Kidney (tissue), 14 donors: ENCODE data around the gene ATCAY. TPM values are rescaled to one million over a fixed set of nuclear protein-coding genes. Genes with fewer than 3 reads are reported as not detected.
"Not testable (repeated sequence)": the region's sequence is repeated elsewhere in the genome, so short reads cannot be mapped to it uniquely, and the experiment has no call there.

Source experiments
- DNase-seq, 5 donors: peaks; one replicate each; pipeline ENCODE4 v3.0.0-alpha.2; 2013 to 2020
- FAIRE-seq: peaks from 2 replicates; lab custom pipeline; 2012; peaks lifted over from hg19 to GRCh38; lab: Jason Lieb, UNC
- H3K27ac ChIP-seq, 2 donors: one replicate each; pipeline ENCODE4 v1.7.0; 2013; ENCODE audit warnings: low read depth in 2 of 2, low read length in 2 of 2, inconsistent platforms in 1 of 2
- H3K27me3 ChIP-seq: one replicate; pipeline ENCODE4 v1.7.1; 2013; ENCODE audit warnings: low read length, inconsistent platforms; ENCODE audit not compliant: control insufficient read depth, insufficient read depth
- H3K36me3 ChIP-seq, 3 donors: one replicate each; pipeline versions ENCODE4 v1.7.0 to v1.7.1; 2013; ENCODE audit warnings: low read length in 3 of 3, control low read depth in 1 of 3, inconsistent platforms in 1 of 3; ENCODE audit not compliant: insufficient read depth in 3 of 3, control insufficient read depth in 2 of 3
- H3K4me1 ChIP-seq, 3 donors: one replicate each; pipeline versions ENCODE4 v1.7.0 to v1.7.1; 2013; ENCODE audit warnings: low read length in 3 of 3, inconsistent platforms in 1 of 3, low read depth in 1 of 3; ENCODE audit not compliant: control insufficient read depth in 2 of 3, insufficient read depth in 2 of 3
- H3K4me3 ChIP-seq, 3 donors: one replicate each; pipeline versions ENCODE4 v1.7.0 to v1.8.1; 2013; ENCODE audit warnings: low read length in 3 of 3, control low read depth in 1 of 3, inconsistent platforms in 1 of 3
- H3K9ac ChIP-seq, 3 donors: one replicate each; pipeline versions ENCODE4 v1.7.0 to v1.7.1; 2013; ENCODE audit warnings: low read length in 3 of 3, control low read depth in 1 of 3, inconsistent platforms in 1 of 3
- H3K9me3 ChIP-seq, 3 donors: one replicate each; pipeline versions ENCODE4 v1.7.0 to v1.7.1; 2013; ENCODE audit warnings: low read length in 3 of 3, control low read depth in 1 of 3, inconsistent platforms in 1 of 3; ENCODE audit not compliant: control insufficient read depth in 2 of 3, insufficient read depth in 1 of 3
- CTCF ChIP-seq: IDR thresholded peaks from 3 replicates; pipeline ENCODE4 v1.5.1; 2012; ENCODE audit warnings: mild to moderate bottlenecking, moderate library complexity, borderline replicate concordance; ENCODE audit not compliant: insufficient read depth; ENCODE audit errors: extremely low read depth
- intact Hi-C: fragments of 100-400 bp; cut with DNase I; formaldehyde crosslinking; loops from one replicate; pipeline ENCODE4 v1.11.1; 2022
- polyA plus RNA-seq: library from polyadenylated mRNA; stranded (reverse); fragments of 350-450 nt; fragmentation: Illumina TruSeq; extraction: RNeasy Lipid Tissue Mini Kit (QIAGEN cat#74804); gene quantifications from one replicate; pipeline ENCODE4 v1.2.3, GENCODE V29; 2014; ENCODE audit warnings: low read depth, low replicate concordance; ENCODE audit not compliant: insufficient read depth
- total RNA-seq: library from RNA; stranded (reverse); fragmentation: NEBNext Ultra II Directional; extraction: Animal tissue kit (Norgen Biotek cat#: 25700); gene quantifications from one replicate; pipeline ENCODE4 v1.2.1, GENCODE V29; 2021
- donor health status: control.
- donor health status: control.
- donor health status: control.
- donor health status: control.
- donor health status: control.
- donor health status: DM: yes; HTN: yes; CAD: no.
- donor health status: Normal renal cell carcinoma (clear cell type).

ATCAY gene
- total and polyA plus RNA-seq, 2 donors from 2014 or later, result 0.16 TPM; not detected in 1

- DNase-seq, result no peak
- Histone ChIP-seq H3K27ac (no peak overlapping the region), H3K9me3 (no peaks in the 10 kb centered on the region), H3K27me3 (no peaks in the 10 kb centered on the region), H3K4me3 (no peak overlapping the region), H3K4me1 (no peaks in the 10 kb centered on the region), H3K9ac (no peak overlapping the region), H3K36me3 (no peaks in the 10 kb centered on the region)
- intact Hi-C loops, result no loop called here
- TF ChIP-seq CTCF, result no peak
- no peak for FAIRE-seq
These were observed 62.4 kb downstream of the ATCAY start for GRCh38 chr19:3942790-3943409.

GRCh38 chr19:3944018-3944721, 63.7 kb downstream of the ATCAY start:
- H3K9ac ChIP-seq, result no peak overlapping the region
- FAIRE-seq, result no peak

GRCh38 chr19:3945838-3946237, 65.4 kb downstream of the ATCAY start:
- no peak overlapping the region for H3K4me3 ChIP-seq
- no peak overlapping the region for H3K27ac ChIP-seq
- no peak for TF ChIP-seq CTCF
- DNase-seq, result no peak
- intact Hi-C loops, result no loop called here
- no peaks in the 10 kb centered on the region for H3K9me3 ChIP-seq
- peaks cover 0 to under 1% (median 0%) of the 10 kb centered on the region in 3 donors for H3K4me1 ChIP-seq
- H3K27me3 ChIP-seq, result no peaks in the 10 kb centered on the region
- no peaks in the 10 kb centered on the region for H3K36me3 ChIP-seq
- no peak overlapping the region for H3K9ac ChIP-seq
- no peak for FAIRE-seq

More at GRCh38 chr19:3944018-3944721, 63.7 kb downstream of the ATCAY start:
- Histone ChIP-seq H3K9me3 (no peaks in the 10 kb centered on the region), H3K27me3 (no peaks in the 10 kb centered on the region), H3K27ac (no peak overlapping the region), H3K36me3 (no peaks in the 10 kb centered on the region), H3K4me3 (no peak overlapping the region), H3K4me1 (no peaks in the 10 kb centered on the region)
- no peak for TF ChIP-seq CTCF
- intact Hi-C loops, result no loop called here
- no peak for DNase-seq

GRCh38 chr19:3947316-3947933, 66.9 kb downstream of the ATCAY start:
- FAIRE-seq, H3K9ac ChIP-seq, DNase-seq, intact Hi-C loops, H3K9me3 ChIP-seq, H3K36me3 ChIP-seq, H3K4me3 ChIP-seq, H3K27me3 ChIP-seq, H3K27ac ChIP-seq, H3K4me1 ChIP-seq: not testable (repeated sequence)
